DOHH2 (cell line): Measurements from ENCODE around the gene CYB5D1.

ENCODE experiments used
- H3F3A ChIP-seq: fragments of 200-600 bp; sonication (generic), shearing (Covaris generic); 2 replicates; pipeline ENCODE4 v1.6.0; 2016; ENCODE audit warnings: antibody characterized with exemption, mild to moderate bottlenecking; ENCODE audit not compliant: control insufficient read depth, insufficient read depth
- H3K27ac ChIP-seq: fragments of 200-600 bp; sonication (generic); 2 replicates; pipeline ENCODE4 v1.5.1; 2014; ENCODE audit warnings: low read depth, mild to moderate bottlenecking, low read length, moderate library complexity
- H3K27me3 ChIP-seq: fragments of 200-600 bp; sonication (generic); 2 replicates; pipeline ENCODE4 v1.6.1; 2014; ENCODE audit warnings: mild to moderate bottlenecking, low read length, mixed read lengths; ENCODE audit not compliant: control insufficient read depth
- H3K36me3 ChIP-seq: fragments of 200-600 bp; sonication (generic); 2 replicates; pipeline ENCODE4 v1.6.1; 2014; ENCODE audit warnings: mild to moderate bottlenecking, low read length, moderate library complexity, mixed read lengths; ENCODE audit not compliant: control insufficient read depth
- H3K4me1 ChIP-seq: fragments of 200-600 bp; sonication (generic); 2 replicates; pipeline ENCODE4 v1.6.1; 2014; ENCODE audit warnings: mild to moderate bottlenecking, low read length, mixed read lengths; ENCODE audit not compliant: control insufficient read depth
- H3K4me2 ChIP-seq: fragments of 200-600 bp; sonication (generic); 2 replicates; pipeline ENCODE4 v1.6.0; 2014; ENCODE audit warnings: mild to moderate bottlenecking, low read length, moderate library complexity
- H3K4me3 ChIP-seq: fragments of 200-600 bp; sonication (generic); 2 replicates; pipeline ENCODE4 v1.5.1; 2014; ENCODE audit warnings: mild to moderate bottlenecking, low read length, mixed read lengths
- H3K79me2 ChIP-seq: fragments of 200-600 bp; sonication (generic); 2 replicates; pipeline ENCODE4 v1.6.1; 2014; ENCODE audit warnings: mild to moderate bottlenecking, low read length, mixed read lengths; ENCODE audit not compliant: control insufficient read depth
- H3K9me2 ChIP-seq: fragments of 200-600 bp; sonication (generic); replicated peaks from 2 replicates; pipeline ENCODE4 v1.6.1; 2014; ENCODE audit warnings: mild to moderate bottlenecking, low read length, mixed read lengths; ENCODE audit not compliant: control insufficient read depth
- H3K9me3 ChIP-seq: fragments of 200-600 bp; sonication (generic); 2 replicates; pipeline ENCODE4 v1.6.1; 2014; ENCODE audit warnings: antibody characterized with exemption, low read length, mixed read lengths; ENCODE audit not compliant: control insufficient read depth, insufficient read depth
- H4K20me1 ChIP-seq: fragments of 200-600 bp; sonication (generic); 2 replicates; pipeline ENCODE4 v1.6.0; 2014; ENCODE audit warnings: low read depth, mild to moderate bottlenecking, antibody characterized with exemption, low read length, moderate library complexity; ENCODE audit not compliant: control insufficient read depth, insufficient read depth
- CTCF ChIP-seq: fragments of 200-600 bp; sonication (generic); IDR thresholded peaks from one replicate; pipeline ENCODE4 v1.5.1; 2014; ENCODE audit warnings: antibody characterized with exemption, mild to moderate bottlenecking, low read depth, low read length; ENCODE audit not compliant: poor library complexity, severe bottlenecking
- EZH2phosphoT487 ChIP-seq: fragments of 200-600 bp; sonication (generic); IDR thresholded peaks from 2 replicates; pipeline ENCODE4 v1.6.1; 2017; ENCODE audit warnings: borderline replicate concordance, mild to moderate bottlenecking, antibody characterized with exemption, low read length, moderate library complexity, mixed read lengths

The CYB5D1 gene

GRCh38 chr17:7880076-7880868 lies 22.5 kb downstream of the CYB5D1 start:
- Histone ChIP-seq H3F3A (peaks cover 40% of the 10 kb centered on the region), H3K27ac (peak overlapping the region; percentile 87), H3K4me3 (peak overlapping the region; percentile 75), H4K20me1 (no peaks in the 10 kb centered on the region), H3K9me2 (no peaks in the 10 kb centered on the region), H3K9me3 (no peaks in the 10 kb centered on the region), H3K27me3 (no peaks in the 10 kb centered on the region), H3K36me3 (peaks cover 69% of the 10 kb centered on the region), H3K79me2 (peaks cover 40% of the 10 kb centered on the region), H3K4me1 (peaks cover 58% of the 10 kb centered on the region), H3K4me2 (peak overlapping the region; percentile 96)
- TF ChIP-seq CTCF, result no peak

- Histone ChIP-seq H3K4me2 (peak overlapping the region; percentile 96), H3K27me3 (no peaks in the 10 kb centered on the region), H3K79me2 (peaks cover 52% of the 10 kb centered on the region), H3K27ac (peak overlapping the region; percentile 87), H3K9me2 (no peaks in the 10 kb centered on the region), H3K36me3 (peaks cover 68% of the 10 kb centered on the region), H3K9me3 (no peaks in the 10 kb centered on the region), H4K20me1 (no peaks in the 10 kb centered on the region), H3F3A (peaks cover 43% of the 10 kb centered on the region), H3K4me1 (peaks cover 56% of the 10 kb centered on the region), H3K4me3 (peak overlapping the region; percentile 75)
- TF ChIP-seq EZH2phosphoT487 (no peak), CTCF (no peak)
Observed at GRCh38 chr17:7881276-7882054, 23.7 kb downstream of the CYB5D1 start.

GRCh38 chr17:7882068-7882467 lies 24.3 kb downstream of the CYB5D1 start:
- H3K9me3 ChIP-seq, result no peaks in the 10 kb centered on the region
- peaks cover 70% of the 10 kb centered on the region for H3K36me3 ChIP-seq
- H3F3A ChIP-seq, result peaks cover 45% of the 10 kb centered on the region
- H3K4me3 ChIP-seq, result peak overlapping the region; percentile 75
- H3K4me2 ChIP-seq, result peak overlapping the region; percentile 96
- TF ChIP-seq CTCF, result no peak
- no peak for TF ChIP-seq EZH2phosphoT487
- H4K20me1 ChIP-seq, result no peaks in the 10 kb centered on the region
- peaks cover 58% of the 10 kb centered on the region for H3K79me2 ChIP-seq
- H3K27me3 ChIP-seq, result no peaks in the 10 kb centered on the region
- peak overlapping the region; percentile 87 for H3K27ac ChIP-seq
- H3K9me2 ChIP-seq, result no peaks in the 10 kb centered on the region
- H3K4me1 ChIP-seq, result peaks cover 58% of the 10 kb centered on the region
